Suprapubic skin (tissue), 3 donors: ENCODE results near the gene RNF212.

ENCODE experiments used
- CTCF ChIP-seq, 2 donors: fragments of 200-600 bp in 1 of 2; fragments of 450-650 bp in 1 of 2; sonication (generic) in 1 of 2; IDR thresholded peaks; one replicate each; pipeline ENCODE4 v1.5.1; 2016 to 2019; ENCODE audit warnings: antibody characterized with exemption in 2 of 2, mild to moderate bottlenecking in 1 of 2, moderate library complexity in 1 of 2
- EP300 ChIP-seq: sonication (generic); formaldehyde crosslinking; IDR thresholded peaks from one replicate; pipeline ENCODE4 v1.6.1; 2017; ENCODE audit warnings: antibody characterized with exemption

GRCh38 chr4:1061056-1061700 lies 52.2 kb downstream of the RNF212 start:
- TF ChIP-seq CTCF (IDR thresholded peaks at IDR 0.05) (no peak), EP300 (no peak)
